ENCODE data around the gene SLC15A1.

DNA sequence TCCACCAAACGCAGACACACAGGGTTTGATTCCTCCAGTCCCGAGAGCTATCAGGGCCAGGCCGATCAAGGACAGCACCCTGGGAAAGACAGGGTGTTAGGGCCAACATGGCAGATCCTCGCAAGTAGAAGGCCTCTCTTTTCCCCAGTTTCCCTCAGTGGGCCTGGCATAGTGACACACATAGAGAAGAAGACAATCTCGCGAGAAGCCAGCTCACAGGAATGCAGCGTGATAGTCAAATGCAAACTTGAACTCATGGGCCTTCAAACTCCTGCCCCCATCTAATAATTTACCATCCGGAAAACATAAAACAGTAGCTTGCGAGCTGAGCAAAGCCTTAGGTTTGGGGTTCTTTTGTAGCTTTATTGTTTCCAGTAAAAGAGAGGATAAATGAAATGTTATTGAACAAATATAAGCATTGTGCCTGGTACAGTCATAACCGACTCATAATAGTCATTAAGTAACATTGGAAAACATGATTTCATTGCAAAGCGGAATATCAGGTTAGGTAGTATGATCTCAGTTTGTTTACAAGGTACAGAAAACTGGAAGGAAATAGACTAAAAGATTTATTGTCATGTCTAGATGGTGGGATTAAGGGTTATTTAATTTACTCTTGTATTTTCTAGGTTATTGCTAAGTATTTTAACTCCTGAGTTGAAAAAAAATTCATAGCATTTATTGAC, 30.5 kb downstream of the SLC15A1 start:
- TF ChIP-seq, protein P1, sequence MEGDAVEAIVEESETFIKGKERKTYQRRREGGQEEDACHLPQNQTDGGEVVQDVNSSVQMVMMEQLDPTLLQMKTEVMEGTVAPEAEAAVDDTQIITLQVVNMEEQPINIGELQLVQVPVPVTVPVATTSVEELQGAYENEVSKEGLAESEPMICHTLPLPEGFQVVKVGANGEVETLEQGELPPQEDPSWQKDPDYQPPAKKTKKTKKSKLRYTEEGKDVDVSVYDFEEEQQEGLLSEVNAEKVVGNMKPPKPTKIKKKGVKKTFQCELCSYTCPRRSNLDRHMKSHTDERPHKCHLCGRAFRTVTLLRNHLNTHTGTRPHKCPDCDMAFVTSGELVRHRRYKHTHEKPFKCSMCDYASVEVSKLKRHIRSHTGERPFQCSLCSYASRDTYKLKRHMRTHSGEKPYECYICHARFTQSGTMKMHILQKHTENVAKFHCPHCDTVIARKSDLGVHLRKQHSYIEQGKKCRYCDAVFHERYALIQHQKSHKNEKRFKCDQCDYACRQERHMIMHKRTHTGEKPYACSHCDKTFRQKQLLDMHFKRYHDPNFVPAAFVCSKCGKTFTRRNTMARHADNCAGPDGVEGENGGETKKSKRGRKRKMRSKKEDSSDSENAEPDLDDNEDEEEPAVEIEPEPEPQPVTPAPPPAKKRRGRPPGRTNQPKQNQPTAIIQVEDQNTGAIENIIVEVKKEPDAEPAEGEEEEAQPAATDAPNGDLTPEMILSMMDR (IDR thresholded peaks at IDR 0.05 in 4 of 5, conservative IDR thresholded peaks at IDR 0.05 in 1 of 5): no peak
- TF ChIP-seq POLR2A (IDR thresholded peaks at IDR 0.05): no peak

Measured in gastrocnemius medialis (tissue), 4 donors.